Esophagus squamous epithelium (tissue), 4 donors: ENCODE results near the gene PDCD4.

ENCODE experiments used
- CTCF ChIP-seq, 6 experiments: fragments of 450-650 bp in 4 of 6; fragments of 200-600 bp in 2 of 6; sonication (generic) in 2 of 6; IDR thresholded peaks; one replicate each; pipeline ENCODE4 v1.5.1; 2016 to 2019; ENCODE audit warnings: antibody characterized with exemption in 6 of 6, mild to moderate bottlenecking in 4 of 6, moderate library complexity in 4 of 6
- POLR2A ChIP-seq, 4 donors: fragments of 450-650 bp; IDR thresholded peaks; one replicate each; pipeline ENCODE4 v1.6.1; 2017; ENCODE audit warnings: antibody characterized with exemption in 4 of 4, mild to moderate bottlenecking in 4 of 4, moderate library complexity in 3 of 4

GRCh38 chr10:110845192-110845755 lies 26.5 kb upstream of the PDCD4 start:
- TF ChIP-seq CTCF (IDR thresholded peaks at IDR 0.05) (no peak), POLR2A (IDR thresholded peaks at IDR 0.05) (no peak)
